Peyer's patch (tissue), 4 donors: Measurements from ENCODE around the gene KAZN.

Experiments used
- POLR2A ChIP-seq, 2 donors: fragments of 450-650 bp; IDR thresholded peaks; one replicate each; pipeline ENCODE4 v1.5.1; 2017; ENCODE audit warnings: antibody characterized with exemption in 2 of 2, mild to moderate bottlenecking in 2 of 2, moderate library complexity in 2 of 2
- TF ChIP-seq, protein P1 (sequence below), 6 experiments: fragments of 450-650 bp in 4 of 6; fragments of 200-600 bp in 2 of 6; sonication (generic) in 1 of 6; IDR thresholded peaks; one replicate each; pipeline ENCODE4 v1.5.1; 2017 to 2019; ENCODE audit warnings: antibody characterized with exemption in 6 of 6, mild to moderate bottlenecking in 3 of 6, moderate library complexity in 1 of 6

DNA sequence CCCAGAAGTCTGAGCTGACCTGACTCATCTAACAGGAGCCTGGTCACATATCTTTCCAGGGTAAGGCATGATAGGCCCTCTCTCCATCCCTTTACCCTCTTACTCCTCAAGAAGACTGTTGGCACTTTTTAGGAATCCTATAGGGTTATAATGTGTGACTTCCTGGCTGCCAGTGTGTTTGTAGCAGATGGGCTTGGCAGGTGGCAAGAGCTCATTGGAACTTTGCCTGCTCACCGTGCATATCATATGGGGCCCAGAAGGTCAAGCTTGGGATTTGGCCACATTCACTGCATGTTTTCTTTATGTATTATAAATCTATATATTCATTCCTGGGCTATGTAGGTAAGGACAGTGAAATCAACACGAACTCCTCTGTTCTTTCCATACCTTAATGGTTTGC is 5.2 kb downstream of the KAZN start:
- TF ChIP-seq POLR2A (IDR thresholded peaks at IDR 0.05) = no peak
- TF ChIP-seq, protein P1, sequence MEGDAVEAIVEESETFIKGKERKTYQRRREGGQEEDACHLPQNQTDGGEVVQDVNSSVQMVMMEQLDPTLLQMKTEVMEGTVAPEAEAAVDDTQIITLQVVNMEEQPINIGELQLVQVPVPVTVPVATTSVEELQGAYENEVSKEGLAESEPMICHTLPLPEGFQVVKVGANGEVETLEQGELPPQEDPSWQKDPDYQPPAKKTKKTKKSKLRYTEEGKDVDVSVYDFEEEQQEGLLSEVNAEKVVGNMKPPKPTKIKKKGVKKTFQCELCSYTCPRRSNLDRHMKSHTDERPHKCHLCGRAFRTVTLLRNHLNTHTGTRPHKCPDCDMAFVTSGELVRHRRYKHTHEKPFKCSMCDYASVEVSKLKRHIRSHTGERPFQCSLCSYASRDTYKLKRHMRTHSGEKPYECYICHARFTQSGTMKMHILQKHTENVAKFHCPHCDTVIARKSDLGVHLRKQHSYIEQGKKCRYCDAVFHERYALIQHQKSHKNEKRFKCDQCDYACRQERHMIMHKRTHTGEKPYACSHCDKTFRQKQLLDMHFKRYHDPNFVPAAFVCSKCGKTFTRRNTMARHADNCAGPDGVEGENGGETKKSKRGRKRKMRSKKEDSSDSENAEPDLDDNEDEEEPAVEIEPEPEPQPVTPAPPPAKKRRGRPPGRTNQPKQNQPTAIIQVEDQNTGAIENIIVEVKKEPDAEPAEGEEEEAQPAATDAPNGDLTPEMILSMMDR (IDR thresholded peaks at IDR 0.05) = no peak
